GM12892 (cell line): ENCODE data around the gene FRA10AC1.

Experiments used
- POLR2A ChIP-seq: IDR thresholded peaks from 2 replicates; pipeline ENCODE4 v1.6.1; 2011; ENCODE audit warnings: low read depth, low read length, control low read depth
- POLR2AphosphoS5 ChIP-seq: IDR thresholded peaks from 2 replicates; pipeline ENCODE4 v1.6.1; 2011; ENCODE audit warnings: low read depth, low read length, control low read depth
- TAF1 ChIP-seq: IDR thresholded peaks from 2 replicates; pipeline ENCODE4 v1.6.1; 2011; ENCODE audit warnings: low read depth, mild to moderate bottlenecking, control low read depth, low read length, borderline replicate concordance

DNA sequence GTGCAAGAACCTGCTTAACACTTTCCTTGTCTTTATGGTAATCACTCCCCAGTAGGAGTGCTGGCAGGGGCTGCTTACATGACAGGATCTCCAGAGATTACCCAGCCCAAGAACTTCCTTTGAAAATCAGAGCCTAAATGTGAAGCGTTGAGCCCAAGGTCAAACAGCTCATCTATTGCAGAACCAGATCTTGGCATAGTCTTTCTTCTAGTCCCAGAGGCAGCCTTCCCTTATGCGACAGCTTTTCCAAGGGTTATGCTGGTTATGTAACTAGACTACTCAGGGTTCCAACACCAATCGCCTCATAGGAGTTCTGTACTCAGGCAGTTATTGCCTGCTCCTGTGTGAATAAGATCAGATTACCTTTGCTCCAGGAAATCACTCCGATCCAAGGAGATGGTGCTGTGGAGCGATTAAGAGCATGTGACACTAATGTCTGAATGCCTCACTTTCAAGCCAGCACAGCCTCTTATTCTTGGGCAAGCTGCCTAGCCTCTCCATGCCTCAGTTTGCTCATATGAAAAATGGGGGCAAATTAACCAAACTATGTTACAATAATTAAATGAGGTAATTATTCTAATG, 46.9 kb upstream of the FRA10AC1 start:
- TF ChIP-seq POLR2AphosphoS5 = no peak
- no peak for TF ChIP-seq POLR2A
- no peak for TF ChIP-seq TAF1
